Stimulated activated CD8-positive, alpha-beta memory T cell treated with anti-CD3 and anti-CD28 coated beads, Interleukin-15, amount 100 ng/mL, for 24 hours (primary cell): ENCODE results near the gene NR3C1.

Source experiments
- DNase-seq: peaks from one replicate; pipeline ENCODE4 v3.0.0-alpha.2; 2020; ENCODE audit warnings: low read depth

The NR3C1 gene

GRCh38 chr5:143362664-143363227 lies 40.7 kb downstream of the NR3C1 start:
- no peak for DNase-seq

DNA sequence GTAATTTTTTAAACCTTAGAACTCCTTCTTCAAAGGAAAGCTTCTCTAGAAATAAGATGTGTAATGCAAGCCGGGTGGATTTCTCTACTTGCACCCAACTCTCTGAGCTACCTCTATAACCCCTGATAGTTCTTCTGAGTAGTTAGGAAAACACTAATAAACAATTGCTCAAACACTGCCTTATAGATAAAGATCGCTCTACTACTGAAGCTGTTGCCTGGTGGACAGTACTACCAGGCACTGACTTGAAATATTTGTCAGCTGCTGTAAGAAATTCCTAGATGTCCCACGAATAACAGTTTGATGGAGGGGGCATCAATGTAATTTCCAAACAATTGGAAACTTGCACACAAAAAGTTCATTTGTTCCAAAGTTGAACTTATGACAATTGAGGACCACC lies 42.0 kb downstream of the NR3C1 start:
- no peak for DNase-seq

GRCh38 chr5:143360755-143361154 lies 42.7 kb downstream of the NR3C1 start:
- no peak for DNase-seq

DNA sequence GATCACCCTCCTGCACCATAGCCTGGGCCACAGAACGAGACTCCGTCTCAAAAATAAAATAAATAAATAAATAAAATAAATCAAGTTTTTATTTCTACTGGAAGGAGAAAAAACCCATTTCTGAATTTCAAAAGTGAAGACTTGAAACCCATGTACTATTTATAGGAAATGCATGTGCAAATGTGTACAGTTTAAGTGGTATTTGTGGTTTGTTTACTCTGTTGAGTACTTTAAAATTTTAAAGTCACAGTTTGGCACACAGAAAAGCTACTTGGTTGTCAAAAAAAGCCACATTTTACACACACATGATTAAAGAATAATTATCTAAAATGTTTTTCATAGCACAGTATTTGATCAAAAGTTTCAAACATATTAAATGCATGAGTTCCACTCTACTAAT lies 43.6 kb downstream of the NR3C1 start:
- no peak for DNase-seq

DNA sequence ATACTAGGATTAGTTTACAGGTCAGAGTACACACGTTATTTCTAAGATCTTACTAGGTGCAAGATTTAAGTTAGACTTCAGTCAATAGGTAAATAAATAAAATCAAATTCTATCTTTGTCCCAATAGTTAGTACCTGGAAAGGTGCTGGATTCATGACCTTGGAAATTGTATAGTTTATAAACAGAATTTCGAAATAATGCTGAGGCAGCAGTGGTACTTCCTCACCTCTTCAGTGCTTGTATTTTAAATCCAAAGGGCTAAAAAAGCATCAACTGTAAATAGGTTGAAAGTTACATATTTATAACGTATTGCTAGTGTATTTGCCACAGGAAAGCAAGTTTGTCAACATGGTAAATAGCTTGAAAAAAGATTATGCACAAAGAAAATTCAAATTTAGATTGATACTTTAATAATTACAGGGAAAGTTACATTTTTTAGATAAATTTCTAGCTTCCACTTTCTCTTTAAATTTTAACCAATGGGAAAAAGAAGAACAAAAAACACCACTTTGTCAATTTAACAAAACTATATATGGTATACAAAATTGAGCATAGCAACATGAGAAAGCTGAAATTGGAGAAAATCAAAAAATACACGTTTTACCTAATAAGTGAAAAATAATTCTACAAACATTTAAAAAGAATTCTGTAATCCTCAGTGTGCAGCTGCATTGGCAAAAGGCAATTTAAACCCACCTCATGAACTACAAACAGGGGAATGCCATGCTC lies 46.5 kb downstream of the NR3C1 start:
- no peak for DNase-seq

GRCh38 chr5:143355710-143356109 lies 47.8 kb downstream of the NR3C1 start:
- no peak for DNase-seq

DNA sequence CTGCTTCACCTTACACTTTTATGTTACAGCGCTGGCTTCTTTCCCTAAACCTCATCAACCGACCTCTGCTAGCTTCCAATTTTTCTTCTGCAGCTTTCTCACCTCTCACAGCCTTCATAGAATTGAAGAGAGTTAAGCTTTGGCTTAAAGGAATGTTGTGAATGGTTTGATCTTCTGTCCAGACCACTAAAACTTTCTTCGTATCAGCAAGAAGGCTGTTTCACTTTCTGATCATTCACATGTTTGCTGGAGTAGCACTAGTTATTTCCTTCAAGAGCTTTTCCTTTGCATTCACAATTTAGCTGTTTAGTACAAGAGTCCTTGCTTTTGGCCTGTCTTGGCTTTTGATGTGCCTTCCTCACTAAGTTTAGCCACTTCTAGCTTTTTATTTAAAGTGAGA lies 49.5 kb downstream of the NR3C1 start:
- no peak for DNase-seq

DNA sequence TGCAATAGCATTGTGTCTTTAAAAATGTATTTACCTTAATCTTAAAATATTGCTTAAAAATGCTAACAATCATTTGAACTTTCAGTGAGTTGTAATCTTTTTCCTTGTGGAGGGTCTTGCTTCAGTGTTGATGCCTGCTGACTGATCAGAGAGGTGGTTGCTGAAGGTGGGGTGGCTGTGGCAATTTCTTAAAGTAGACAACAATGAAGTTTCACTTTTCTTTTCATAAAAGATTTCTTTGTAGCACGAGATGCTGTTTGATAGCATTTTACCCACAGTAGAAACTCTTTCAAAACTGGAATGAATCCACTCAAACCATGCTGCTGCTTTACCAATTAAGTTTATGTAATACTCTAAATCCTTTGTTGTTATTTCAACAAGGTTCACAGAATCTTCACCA lies 50.8 kb downstream of the NR3C1 start:
- no peak for DNase-seq

DNA sequence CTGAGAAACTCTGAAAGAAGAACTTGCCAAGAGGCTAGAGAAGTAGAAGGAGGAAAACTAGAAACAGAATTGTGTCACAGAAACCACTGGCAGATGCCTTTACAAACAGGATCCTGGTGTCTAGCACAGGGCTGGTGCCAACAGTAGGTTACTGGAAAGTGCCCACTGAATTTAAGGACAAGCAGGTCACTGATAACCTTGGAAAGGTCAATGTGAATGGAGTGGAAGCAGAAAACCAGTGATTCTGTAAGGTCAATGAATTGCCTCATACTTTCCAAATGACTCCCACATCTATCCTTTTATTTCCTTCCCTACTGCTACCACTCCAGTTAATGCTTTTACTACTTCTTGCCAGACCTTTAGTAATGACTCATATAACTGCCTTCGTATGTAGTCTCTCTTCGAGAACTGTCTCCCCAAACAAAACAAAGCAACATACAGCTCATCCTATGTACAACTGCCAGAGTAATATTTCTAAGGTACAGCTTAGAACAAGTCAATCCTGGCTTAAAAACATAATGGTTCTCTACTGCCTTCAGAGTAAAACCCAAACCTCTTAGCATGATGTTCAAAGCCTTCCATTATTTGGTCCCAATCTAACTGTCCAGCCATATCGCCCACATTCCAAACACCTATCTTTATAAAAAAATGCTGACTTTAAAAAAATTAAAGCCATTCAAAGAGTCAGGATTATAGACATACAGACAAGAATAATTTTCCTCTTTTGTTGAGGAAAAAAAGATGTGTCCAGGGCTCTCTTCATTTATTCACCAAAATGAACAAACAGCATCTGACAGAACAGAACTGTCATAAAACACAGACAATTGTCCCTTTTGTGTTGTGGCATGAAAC lies 52.5 kb downstream of the NR3C1 start:
- no peak for DNase-seq

GRCh38 chr5:143350341-143350740 lies 53.1 kb downstream of the NR3C1 start:
- no peak for DNase-seq

GRCh38 chr5:143349177-143349576 lies 54.3 kb downstream of the NR3C1 start:
- no peak for DNase-seq

- no peak for DNase-seq
Observed at GRCh38 chr5:143347698-143348344, 55.7 kb downstream of the NR3C1 start.

DNA sequence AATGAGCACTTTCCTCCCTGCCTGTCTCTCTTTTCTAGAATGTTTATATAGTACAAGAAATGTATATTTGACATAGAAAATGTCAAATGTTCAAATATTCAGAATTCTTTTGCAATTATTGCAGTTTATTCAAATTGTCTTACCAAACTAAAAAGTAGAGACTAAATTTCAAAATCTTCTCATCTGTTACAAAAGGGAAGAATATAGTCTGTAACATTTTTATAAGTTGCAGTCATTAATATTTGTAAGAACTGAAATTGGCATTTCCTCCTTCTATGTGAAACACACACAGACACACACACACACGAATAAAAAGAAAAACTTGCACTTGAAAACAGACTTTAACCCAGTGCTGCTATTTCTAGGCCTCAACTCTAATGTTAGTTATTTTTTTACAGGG lies 56.4 kb downstream of the NR3C1 start:
- no peak for DNase-seq

DNA sequence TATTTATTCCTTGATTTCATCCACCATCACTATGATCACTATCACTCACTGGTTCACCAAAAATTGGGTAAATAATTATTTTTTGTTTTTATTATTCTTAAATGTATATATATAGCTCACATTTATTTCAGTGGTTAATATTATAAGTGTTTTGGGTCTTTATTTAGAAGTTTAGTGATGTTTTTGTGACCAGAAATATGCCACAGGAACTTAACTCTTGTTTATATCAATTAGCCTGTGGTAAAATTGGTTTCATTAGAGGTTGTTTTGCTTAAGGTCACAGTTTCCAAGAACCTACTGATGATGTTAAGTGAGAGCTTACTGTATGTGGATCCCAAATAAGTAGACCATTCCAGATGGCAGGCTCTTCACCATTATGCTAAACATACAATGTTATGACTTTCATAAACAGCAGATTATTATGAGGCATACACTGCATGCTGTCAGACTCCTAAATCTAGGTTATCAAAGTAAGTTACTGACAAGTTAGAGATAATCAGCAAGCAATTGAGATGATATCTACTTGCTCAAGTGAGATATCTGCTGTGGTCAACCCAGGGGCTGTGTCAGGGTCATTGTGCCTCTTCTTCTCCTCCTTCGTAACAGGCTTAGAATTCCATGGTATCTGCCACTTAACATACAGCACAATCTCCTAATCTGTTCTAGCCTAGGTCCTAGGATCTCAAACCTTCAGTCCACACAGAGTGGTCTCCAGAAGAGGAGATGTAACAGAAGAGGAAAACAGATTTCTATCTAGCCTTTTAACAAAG lies 57.6 kb downstream of the NR3C1 start:
- no peak for DNase-seq

DNA sequence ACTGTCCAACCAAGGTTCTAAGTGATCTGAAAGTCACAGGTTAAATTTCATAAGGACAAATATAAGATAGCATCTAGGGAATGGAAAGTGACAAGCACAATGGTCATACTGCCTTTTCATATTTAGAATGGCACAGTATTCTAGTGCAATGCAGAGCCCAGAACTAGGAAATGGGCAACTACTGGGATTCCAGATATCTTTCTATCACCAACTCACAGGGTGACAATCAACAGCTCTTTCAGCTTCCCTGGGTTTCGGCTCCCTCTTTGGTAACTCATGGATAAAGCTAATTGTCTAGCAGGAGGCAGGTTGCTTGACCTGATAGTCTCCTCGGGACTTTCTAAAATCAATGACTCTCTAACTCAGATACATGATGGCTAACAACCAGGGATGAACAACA lies 60.4 kb downstream of the NR3C1 start:
- no peak for DNase-seq

DNA sequence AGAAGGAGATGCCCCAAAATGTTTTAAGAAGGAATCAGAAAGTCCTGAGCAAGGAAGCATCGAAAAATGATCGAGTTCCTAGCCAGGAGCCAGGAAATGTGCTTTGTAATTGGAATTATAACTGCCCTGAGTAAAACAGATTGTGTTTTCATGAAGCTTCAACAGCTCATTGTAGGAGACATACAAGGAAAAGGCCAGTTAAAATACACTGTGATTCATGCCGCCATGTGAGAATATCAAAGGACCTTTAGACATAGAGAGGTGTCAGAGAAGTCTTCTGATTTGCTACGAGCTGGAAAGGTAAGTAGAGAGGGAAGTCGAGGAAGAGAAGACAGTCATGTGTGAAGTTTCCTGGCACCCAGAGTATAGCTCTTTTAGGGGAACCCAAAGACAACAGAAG lies 60.9 kb downstream of the NR3C1 start:
- no peak for DNase-seq

GRCh38 chr5:143341807-143342570 lies 61.5 kb downstream of the NR3C1 start:
- DNase-seq: no peak

DNA sequence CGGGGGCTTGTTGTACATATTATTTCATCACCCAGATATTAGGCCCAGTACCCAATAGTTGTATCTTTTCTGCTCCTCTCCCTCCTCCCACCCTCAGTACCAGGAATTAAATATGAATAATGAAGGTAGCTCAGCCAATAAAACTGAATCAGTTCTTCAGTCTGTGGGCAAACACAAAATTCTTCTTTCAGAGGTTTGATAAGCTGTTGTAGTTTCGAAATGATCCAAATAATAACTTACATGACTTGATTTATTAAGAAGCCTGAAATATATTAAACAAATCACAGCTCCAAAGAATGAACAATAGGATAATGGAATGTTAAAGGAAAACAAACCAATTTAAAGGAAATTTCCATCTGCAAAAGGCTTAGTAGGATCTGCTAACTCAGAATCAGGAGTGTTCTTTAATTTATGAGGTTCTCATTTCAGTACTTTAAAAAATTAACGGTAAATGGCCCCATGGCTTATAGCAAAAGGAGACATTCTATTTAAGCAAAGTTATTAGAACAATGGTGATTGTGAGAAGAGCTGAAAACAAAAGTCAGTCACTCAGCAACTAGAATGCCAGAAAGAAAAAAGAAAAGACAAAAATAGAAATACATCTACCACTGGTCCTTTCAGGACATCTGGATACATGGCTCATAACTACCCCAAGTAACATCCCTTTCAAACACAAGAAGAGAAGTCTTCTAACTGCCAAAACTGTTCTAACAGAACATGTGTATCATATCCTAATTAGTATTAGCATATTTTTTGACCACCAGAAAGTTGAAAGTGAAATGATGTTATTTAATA lies 62.4 kb downstream of the NR3C1 start:
- DNase-seq: no peak

- DNase-seq: no peak
Observed at GRCh38 chr5:143338658-143339366, 64.7 kb downstream of the NR3C1 start.

DNA sequence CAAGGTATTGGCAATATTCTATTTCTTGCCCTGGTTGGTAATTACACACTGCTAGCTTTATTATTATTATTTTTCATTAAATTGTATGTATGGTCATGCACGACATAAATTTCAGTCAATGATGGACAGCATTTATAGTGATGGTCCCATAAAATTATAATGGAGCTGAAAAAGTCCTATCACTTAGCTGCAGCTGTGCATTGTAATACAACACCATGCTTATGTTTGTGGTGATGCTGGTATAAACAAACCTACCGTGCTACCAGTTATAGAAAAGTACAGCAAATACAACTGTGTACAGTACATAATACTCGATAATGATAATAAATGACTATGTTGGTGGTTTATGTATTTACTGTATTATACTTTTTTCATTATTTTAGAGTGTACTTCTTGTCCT lies 65.5 kb downstream of the NR3C1 start:
- DNase-seq: no peak
